Astrocyte (in vitro differentiated cells and primary cell): ENCODE measurements around the gene KSR2. TPM values are rescaled to one million over a fixed set of nuclear protein-coding genes. Genes with fewer than 3 reads are reported as not detected.
"Not testable (repeated sequence)": the region's sequence is repeated elsewhere in the genome, so short reads cannot be mapped to it uniquely, and the experiment has no call there.

Experiments used
- DNase-seq: peaks from one replicate; pipeline ENCODE4 v3.0.0-alpha.2; 2010; ENCODE audit warnings: low read depth
- FAIRE-seq: peaks from 2 replicates; lab custom pipeline; 2011; peaks lifted over from hg19 to GRCh38; lab: Jason Lieb, UNC
- H2AFZ ChIP-seq: 2 replicates; pipeline ENCODE4 v1.6.0; 2012; ENCODE audit warnings: low read depth, low read length, inconsistent platforms
- H3K27ac ChIP-seq: 2 replicates; pipeline ENCODE4 v1.5.1; 2011; ENCODE audit warnings: low read depth, low read length, inconsistent platforms
- H3K27me3 ChIP-seq: 2 replicates; pipeline ENCODE4 v1.6.0; 2011; ENCODE audit warnings: low read length, inconsistent platforms; ENCODE audit not compliant: insufficient read depth
- H3K36me3 ChIP-seq: 2 replicates; pipeline ENCODE4 v1.5.1; 2011; ENCODE audit warnings: low read length, inconsistent platforms; ENCODE audit not compliant: insufficient read depth
- H3K4me1 ChIP-seq: 2 replicates; pipeline ENCODE4 v1.5.1; 2011; ENCODE audit warnings: low read length, inconsistent platforms; ENCODE audit not compliant: insufficient read depth
- H3K4me2 ChIP-seq: 2 replicates; pipeline ENCODE4 v1.6.0; 2012; ENCODE audit warnings: low read length, inconsistent platforms
- H3K4me3 ChIP-seq: 2 replicates; pipeline ENCODE4 v1.5.1; 2011; ENCODE audit warnings: low read depth, mild to moderate bottlenecking, low read length, inconsistent platforms; ENCODE audit not compliant: insufficient read depth
- H3K79me2 ChIP-seq: 2 replicates; pipeline ENCODE4 v1.6.0; 2012; ENCODE audit warnings: mild to moderate bottlenecking, low read length, inconsistent platforms; ENCODE audit not compliant: insufficient read depth
- H3K9ac ChIP-seq: 2 replicates; pipeline ENCODE4 v1.6.0; 2012; ENCODE audit warnings: mild to moderate bottlenecking, low read length, inconsistent platforms
- H3K9me3 ChIP-seq: 2 replicates; pipeline ENCODE4 v1.5.1; 2012; ENCODE audit warnings: low read depth, mild to moderate bottlenecking, low read length, inconsistent platforms; ENCODE audit not compliant: insufficient read depth
- H4K20me1 ChIP-seq: 2 replicates; pipeline ENCODE4 v1.6.0; 2012; ENCODE audit warnings: low read length, inconsistent platforms; ENCODE audit not compliant: insufficient read depth
- H3K27ac Mint-ChIP-seq: one replicate; pipeline ENCODE4 v1.8.0; 2021; ENCODE audit warnings: mild to moderate bottlenecking, mixed read lengths; ENCODE audit not compliant: unreplicated experiment
- H3K27me3 Mint-ChIP-seq: one replicate; pipeline ENCODE4 v1.8.0; 2021; ENCODE audit warnings: low read depth, mixed read lengths; ENCODE audit not compliant: unreplicated experiment
- H3K36me3 Mint-ChIP-seq: one replicate; pipeline ENCODE4 v1.8.0; 2021; ENCODE audit warnings: low read depth, mixed read lengths; ENCODE audit not compliant: unreplicated experiment
- H3K4me1 Mint-ChIP-seq: one replicate; pipeline ENCODE4 v1.8.0; 2021; ENCODE audit warnings: low read depth, mixed read lengths; ENCODE audit not compliant: unreplicated experiment
- H3K4me3 Mint-ChIP-seq: one replicate; pipeline ENCODE4 v1.8.0; 2021; ENCODE audit warnings: mild to moderate bottlenecking, moderate library complexity, mixed read lengths; ENCODE audit not compliant: unreplicated experiment
- H3K9me3 Mint-ChIP-seq: one replicate; pipeline ENCODE4 v1.8.0; 2021; ENCODE audit warnings: mild to moderate bottlenecking, mixed read lengths; ENCODE audit not compliant: unreplicated experiment
- EZH2 ChIP-seq: IDR thresholded peaks from 2 replicates; pipeline ENCODE4 v1.6.1; 2012; ENCODE audit warnings: mild to moderate bottlenecking, low read length, inconsistent platforms; ENCODE audit not compliant: insufficient read depth
- total RNA-seq: library from RNA; stranded (reverse); gene quantifications from 2 replicates; pipeline ENCODE4 v1.2.1, GENCODE V29; 2021
- TF ChIP-seq, protein P1 (sequence below): IDR thresholded peaks from 2 replicates; pipeline ENCODE4 v1.5.1; 2011; ENCODE audit warnings: low read depth, mild to moderate bottlenecking, inconsistent platforms, low read length, moderate library complexity; ENCODE audit not compliant: insufficient read depth

The KSR2 gene
- total RNA-seq, 1 donor from 2014 or later, result 0.98 TPM

DNA sequence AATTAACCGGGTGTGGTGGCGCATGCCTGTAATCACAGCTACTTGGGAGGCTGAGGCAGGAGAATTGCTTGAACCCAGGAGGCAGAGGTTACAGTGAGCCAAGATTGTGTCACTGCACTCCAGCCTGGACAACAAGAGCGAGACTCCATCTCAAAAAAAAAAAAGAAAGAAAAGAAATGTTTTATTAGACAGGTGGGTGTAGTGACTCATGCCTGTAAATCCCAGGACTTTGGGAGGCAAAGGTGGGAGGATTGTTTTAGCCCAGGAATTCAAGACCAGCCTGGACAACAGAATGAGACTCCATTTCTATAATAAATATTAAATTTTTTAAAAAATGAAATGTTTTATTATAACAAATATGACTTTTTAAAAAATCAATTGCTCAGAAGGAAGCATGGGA lies 77.5 kb downstream of the KSR2 start:
- DNase-seq, H3K4me1 ChIP-seq, H3K4me3 ChIP-seq, H3K4me1 Mint-ChIP-seq, FAIRE-seq, H3K36me3 Mint-ChIP-seq, H4K20me1 ChIP-seq, H3K27me3 ChIP-seq, H3K27ac Mint-ChIP-seq, H3K79me2 ChIP-seq, H3K27me3 Mint-ChIP-seq, H3K9me3 Mint-ChIP-seq, H2AFZ ChIP-seq, H3K36me3 ChIP-seq, H3K4me3 Mint-ChIP-seq, H3K4me2 ChIP-seq, H3K9ac ChIP-seq, H3K9me3 ChIP-seq, H3K27ac ChIP-seq: not testable (repeated sequence)

GRCh38 chr12:117890644-117891043 lies 78.1 kb downstream of the KSR2 start:
- no peaks in the 10 kb centered on the region for H3K36me3 Mint-ChIP-seq
- Histone ChIP-seq H3K9me3 (no peaks in the 10 kb centered on the region), H3K79me2 (no peaks in the 10 kb centered on the region), H2AFZ (no peak overlapping the region), H3K9ac (no peak overlapping the region), H3K27me3 (no peaks in the 10 kb centered on the region), H3K4me3 (no peak overlapping the region), H3K27ac (no peak overlapping the region), H3K4me2 (no peak overlapping the region), H3K4me1 (no peaks in the 10 kb centered on the region), H3K36me3 (no peaks in the 10 kb centered on the region), H4K20me1 (no peaks in the 10 kb centered on the region)
- H3K4me1 Mint-ChIP-seq, result no peaks in the 10 kb centered on the region
- no peak overlapping the region for H3K4me3 Mint-ChIP-seq
- TF ChIP-seq, protein P1, sequence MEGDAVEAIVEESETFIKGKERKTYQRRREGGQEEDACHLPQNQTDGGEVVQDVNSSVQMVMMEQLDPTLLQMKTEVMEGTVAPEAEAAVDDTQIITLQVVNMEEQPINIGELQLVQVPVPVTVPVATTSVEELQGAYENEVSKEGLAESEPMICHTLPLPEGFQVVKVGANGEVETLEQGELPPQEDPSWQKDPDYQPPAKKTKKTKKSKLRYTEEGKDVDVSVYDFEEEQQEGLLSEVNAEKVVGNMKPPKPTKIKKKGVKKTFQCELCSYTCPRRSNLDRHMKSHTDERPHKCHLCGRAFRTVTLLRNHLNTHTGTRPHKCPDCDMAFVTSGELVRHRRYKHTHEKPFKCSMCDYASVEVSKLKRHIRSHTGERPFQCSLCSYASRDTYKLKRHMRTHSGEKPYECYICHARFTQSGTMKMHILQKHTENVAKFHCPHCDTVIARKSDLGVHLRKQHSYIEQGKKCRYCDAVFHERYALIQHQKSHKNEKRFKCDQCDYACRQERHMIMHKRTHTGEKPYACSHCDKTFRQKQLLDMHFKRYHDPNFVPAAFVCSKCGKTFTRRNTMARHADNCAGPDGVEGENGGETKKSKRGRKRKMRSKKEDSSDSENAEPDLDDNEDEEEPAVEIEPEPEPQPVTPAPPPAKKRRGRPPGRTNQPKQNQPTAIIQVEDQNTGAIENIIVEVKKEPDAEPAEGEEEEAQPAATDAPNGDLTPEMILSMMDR, result no peak
- no peak for TF ChIP-seq EZH2
- no peak overlapping the region for H3K27ac Mint-ChIP-seq
- H3K9me3 Mint-ChIP-seq, result no peaks in the 10 kb centered on the region
- H3K27me3 Mint-ChIP-seq, result peaks cover 7% of the 10 kb centered on the region
- DNase-seq, result no peak
- FAIRE-seq, result no peak

GRCh38 chr12:117890137-117890536 lies 78.7 kb downstream of the KSR2 start:
- no peak for TF ChIP-seq EZH2
- TF ChIP-seq, protein P1, result no peak
- no peaks in the 10 kb centered on the region for H3K4me1 ChIP-seq
- no peaks in the 10 kb centered on the region for H3K9me3 ChIP-seq
- H3K9me3 Mint-ChIP-seq, result no peaks in the 10 kb centered on the region
- DNase-seq, result no peak
- H4K20me1 ChIP-seq, result no peaks in the 10 kb centered on the region
- H3K4me3 ChIP-seq, result no peak overlapping the region
- H3K36me3 ChIP-seq, result no peaks in the 10 kb centered on the region
- no peak overlapping the region for H2AFZ ChIP-seq
- H3K27ac Mint-ChIP-seq, result no peak overlapping the region
- no peaks in the 10 kb centered on the region for H3K36me3 Mint-ChIP-seq
- no peak for FAIRE-seq
- no peak overlapping the region for H3K4me3 Mint-ChIP-seq
- no peaks in the 10 kb centered on the region for H3K27me3 ChIP-seq
- H3K27me3 Mint-ChIP-seq, result peaks cover 7% of the 10 kb centered on the region
- H3K79me2 ChIP-seq, result no peaks in the 10 kb centered on the region
- no peak overlapping the region for H3K9ac ChIP-seq
- H3K4me1 Mint-ChIP-seq, result no peaks in the 10 kb centered on the region
- H3K27ac ChIP-seq, result no peak overlapping the region
- H3K4me2 ChIP-seq, result no peak overlapping the region
